ENCODE measurements around the gene SEMA6A.
A peak's percentile ranks its signal among the peaks of the same experiment; 100 is the strongest.

Gene SEMA6A

DNA sequence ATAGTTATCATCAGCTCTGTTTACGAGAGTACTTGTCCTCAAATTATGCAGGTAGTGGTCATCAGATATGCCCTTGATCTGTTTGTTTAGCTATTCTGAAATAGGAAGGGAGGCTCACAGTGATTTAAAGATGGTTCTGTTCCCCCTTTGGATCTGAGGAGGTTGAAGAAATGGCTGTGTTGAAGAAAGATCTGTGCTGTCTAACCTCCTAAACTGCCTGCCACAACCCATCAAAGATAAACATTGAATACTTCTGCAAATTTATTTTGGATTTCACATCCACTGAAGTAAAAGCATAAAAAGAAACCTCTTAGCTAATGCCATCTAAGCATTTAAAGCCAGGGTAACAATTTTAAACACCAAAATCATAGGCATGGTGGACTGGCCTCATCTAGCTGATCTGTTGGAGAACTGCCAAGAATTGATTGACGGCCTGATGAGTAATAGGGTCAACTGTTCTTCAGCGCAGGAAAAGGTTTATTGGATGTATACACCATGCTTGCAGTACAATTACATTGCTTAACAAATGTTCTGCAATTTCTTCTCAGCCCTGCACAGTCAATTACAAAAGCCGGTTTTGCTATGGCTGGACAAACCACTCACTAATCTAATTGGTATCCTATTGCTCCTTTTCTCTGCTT is 97.6 kb downstream of the SEMA6A start:
- H3K27ac ChIP-seq = no peak overlapping the region
- TF ChIP-seq, protein P1, sequence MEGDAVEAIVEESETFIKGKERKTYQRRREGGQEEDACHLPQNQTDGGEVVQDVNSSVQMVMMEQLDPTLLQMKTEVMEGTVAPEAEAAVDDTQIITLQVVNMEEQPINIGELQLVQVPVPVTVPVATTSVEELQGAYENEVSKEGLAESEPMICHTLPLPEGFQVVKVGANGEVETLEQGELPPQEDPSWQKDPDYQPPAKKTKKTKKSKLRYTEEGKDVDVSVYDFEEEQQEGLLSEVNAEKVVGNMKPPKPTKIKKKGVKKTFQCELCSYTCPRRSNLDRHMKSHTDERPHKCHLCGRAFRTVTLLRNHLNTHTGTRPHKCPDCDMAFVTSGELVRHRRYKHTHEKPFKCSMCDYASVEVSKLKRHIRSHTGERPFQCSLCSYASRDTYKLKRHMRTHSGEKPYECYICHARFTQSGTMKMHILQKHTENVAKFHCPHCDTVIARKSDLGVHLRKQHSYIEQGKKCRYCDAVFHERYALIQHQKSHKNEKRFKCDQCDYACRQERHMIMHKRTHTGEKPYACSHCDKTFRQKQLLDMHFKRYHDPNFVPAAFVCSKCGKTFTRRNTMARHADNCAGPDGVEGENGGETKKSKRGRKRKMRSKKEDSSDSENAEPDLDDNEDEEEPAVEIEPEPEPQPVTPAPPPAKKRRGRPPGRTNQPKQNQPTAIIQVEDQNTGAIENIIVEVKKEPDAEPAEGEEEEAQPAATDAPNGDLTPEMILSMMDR (conservative IDR thresholded peaks at IDR 0.05) = no peak

DNA sequence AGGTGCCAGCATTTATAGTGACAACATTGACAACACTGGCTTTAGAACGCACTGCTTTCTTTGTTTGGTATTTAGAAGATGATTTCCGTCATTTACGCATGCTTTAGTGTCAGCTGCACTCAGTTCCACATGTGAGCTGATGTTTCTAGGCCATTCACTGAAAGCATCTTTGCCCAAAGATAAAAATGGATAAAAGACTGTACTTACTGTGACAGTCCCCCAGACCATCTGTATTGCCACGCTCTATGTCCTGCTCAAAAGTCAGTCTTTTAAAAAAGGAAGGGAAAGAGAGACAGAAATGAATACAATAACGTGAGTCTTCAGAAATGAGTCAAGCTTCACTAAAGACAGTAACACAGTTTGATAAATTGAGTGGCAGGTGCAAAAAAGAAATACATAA is 99.3 kb downstream of the SEMA6A start:
- no peak overlapping the region for H3K27ac ChIP-seq
- TF ChIP-seq, protein P1 (conservative IDR thresholded peaks at IDR 0.05) = no peak

GRCh38 chr5:116473706-116474105 is 100.9 kb downstream of the SEMA6A start:
- no peak overlapping the region for H3K27ac ChIP-seq

GRCh38 chr5:116472274-116472673 is 102.3 kb downstream of the SEMA6A start:
- TF ChIP-seq, protein P1 (conservative IDR thresholded peaks at IDR 0.05) = peak; percentile 58
- H3K27ac ChIP-seq = peak overlapping the region; percentile 38; the same call in 1 of the 2 replicates

More at GRCh38 chr5:116473706-116474105, 100.9 kb downstream of the SEMA6A start:
- TF ChIP-seq, protein P1 (conservative IDR thresholded peaks at IDR 0.05) = no peak

- TF ChIP-seq, protein P1 (conservative IDR thresholded peaks at IDR 0.05) = no peak
- H3K27ac ChIP-seq = no peak overlapping the region
Measured at GRCh38 chr5:116469631-116470030, 105.0 kb downstream of the SEMA6A start.

DNA sequence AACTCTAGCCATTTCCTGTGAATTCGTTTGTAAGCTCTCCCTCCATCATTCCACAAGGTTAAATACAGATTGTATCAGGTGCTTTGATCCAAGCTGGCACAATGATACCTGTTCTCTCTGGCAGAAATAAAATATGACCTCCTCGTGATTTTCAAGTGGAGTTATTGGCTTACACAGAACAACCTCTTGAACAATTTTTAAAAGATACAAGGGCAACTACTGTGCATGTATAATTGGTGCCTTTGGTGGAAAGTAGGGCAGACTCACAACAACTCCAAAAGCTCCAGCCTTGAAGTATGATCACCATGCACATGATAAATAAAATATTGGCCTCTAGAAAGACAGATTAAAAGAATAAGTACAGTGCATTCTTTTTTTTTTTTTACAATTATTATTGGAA is 106.0 kb downstream of the SEMA6A start:
- no peak overlapping the region for H3K27ac ChIP-seq
- TF ChIP-seq, protein P1 (conservative IDR thresholded peaks at IDR 0.05) = no peak

DNA sequence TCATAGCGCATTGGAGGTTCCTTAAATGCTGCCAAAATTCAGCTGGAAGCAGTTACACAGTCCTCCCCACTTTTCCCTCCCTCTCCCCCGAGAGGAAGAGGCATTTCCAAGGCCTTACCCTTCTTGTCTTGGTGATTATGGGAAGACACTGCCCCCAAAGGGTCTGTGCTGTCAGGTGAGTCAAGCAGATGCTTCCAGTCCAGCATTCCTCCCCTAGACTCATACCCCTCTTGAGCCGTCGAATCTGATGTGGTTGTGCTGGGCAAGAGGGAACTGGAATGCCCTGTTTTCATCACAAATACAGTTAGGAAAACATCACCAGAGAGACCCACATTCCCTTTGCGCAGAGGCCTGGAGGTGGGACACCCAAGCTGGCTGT is 107.2 kb downstream of the SEMA6A start:
- TF ChIP-seq, protein P1 (conservative IDR thresholded peaks at IDR 0.05) = no peak
- no peak overlapping the region for H3K27ac ChIP-seq

All from VCaP (cell line).